ENCODE measurements around the gene KCNJ14.
"Not testable (repeated sequence)": the region's sequence is repeated elsewhere in the genome, so short reads cannot be mapped to it uniquely, and the experiment has no call there.

KCNJ14 gene

GRCh38 chr19:48480558-48481500 is 25.5 kb downstream of the KCNJ14 start:
- peak; percentile 36 to 86 (median 68) for DNase-seq
- intact Hi-C loops (cut with DNase I): no loop called here

DNA sequence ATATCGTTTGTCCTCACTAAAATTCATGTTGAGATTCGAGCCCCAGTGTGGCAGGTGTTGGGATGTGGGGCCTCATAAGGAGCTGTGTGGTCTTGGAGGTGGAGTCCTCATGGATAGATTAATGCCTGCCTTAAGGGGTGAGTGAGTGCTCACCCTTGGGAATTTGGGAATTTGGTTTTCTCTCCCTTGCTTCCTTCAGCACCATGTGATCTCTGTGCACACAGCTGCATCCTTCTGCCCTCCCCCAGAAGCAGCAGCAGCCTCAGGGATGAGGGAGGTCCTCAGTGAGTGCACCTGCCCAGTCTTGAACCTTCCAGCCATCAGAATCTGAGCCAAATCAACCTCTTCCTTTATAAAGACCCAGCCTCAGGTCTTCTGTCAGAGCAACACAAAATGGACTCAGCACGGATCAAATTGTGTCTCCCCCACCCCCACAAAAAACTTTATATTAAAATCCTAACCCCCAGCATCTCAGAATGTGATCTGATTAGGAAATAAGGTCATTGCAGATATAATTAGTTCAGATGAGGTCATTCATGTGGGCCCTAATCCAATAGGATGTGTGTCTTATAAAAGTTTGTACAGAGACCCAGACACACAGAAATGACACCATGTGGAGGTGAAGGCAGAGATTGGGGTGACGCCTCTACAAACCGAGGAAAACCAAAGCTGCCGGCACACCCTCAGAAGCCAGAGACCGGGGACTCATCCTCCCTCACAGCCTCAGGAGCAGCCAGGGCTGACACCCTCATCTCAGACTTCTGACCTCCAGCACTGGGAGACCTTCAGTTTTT is 26.7 kb downstream of the KCNJ14 start:
- intact Hi-C loops (cut with DNase I): no loop called here
- DNase-seq: peak in 4 of 42 donors; percentile 25 to 56 (median 33)

GRCh38 chr19:48483301-48483700 is 27.9 kb downstream of the KCNJ14 start:
- intact Hi-C loops (cut with DNase I): no loop called here
- DNase-seq: no peak

GRCh38 chr19:48484247-48484893 is 29.0 kb downstream of the KCNJ14 start:
- peak in 5 of 42 donors; percentile 37 to 50 (median 43) for DNase-seq
- intact Hi-C loops (cut with DNase I): no loop called here

DNA sequence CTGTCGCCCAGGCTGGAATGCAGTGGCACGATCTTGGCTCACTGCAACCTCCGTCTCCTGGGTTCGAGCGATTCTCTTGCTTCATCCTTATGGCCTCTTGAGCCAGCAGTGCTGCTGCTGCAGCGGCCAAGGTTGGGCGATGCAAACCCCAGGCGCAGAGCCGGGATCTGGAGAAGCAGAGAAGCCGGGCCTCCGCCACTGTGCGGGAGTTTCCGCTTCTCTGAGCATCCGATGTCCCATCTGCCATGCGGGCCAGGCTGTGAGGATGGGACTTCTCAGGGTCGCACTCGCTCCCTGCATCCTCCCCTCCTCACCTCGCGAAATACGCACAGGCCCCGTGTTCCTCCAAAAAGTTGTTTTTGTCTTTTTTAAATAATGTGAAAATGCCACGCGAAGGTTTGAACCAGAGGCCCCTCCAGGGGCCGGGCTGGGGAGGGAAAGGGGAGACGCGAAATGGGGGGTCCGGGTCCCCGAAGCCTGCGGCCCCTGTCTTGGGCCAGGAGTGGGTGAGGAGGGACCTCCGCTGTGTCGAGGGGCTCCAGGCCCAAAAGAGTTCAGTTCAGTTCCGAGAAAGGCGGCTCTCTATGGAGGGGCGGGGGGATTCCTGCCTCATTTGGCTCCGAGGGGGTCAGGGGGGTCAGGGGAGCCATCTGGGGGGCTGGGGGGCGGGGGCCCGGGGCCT is 29.7 kb downstream of the KCNJ14 start:
- intact Hi-C loops (cut with DNase I): no loop called here
- no peak for DNase-seq

- DNase-seq; intact Hi-C loops (cut with DNase I): not testable (repeated sequence)
Observed at GRCh38 chr19:48486706-48487105, 31.3 kb downstream of the KCNJ14 start.

DNA sequence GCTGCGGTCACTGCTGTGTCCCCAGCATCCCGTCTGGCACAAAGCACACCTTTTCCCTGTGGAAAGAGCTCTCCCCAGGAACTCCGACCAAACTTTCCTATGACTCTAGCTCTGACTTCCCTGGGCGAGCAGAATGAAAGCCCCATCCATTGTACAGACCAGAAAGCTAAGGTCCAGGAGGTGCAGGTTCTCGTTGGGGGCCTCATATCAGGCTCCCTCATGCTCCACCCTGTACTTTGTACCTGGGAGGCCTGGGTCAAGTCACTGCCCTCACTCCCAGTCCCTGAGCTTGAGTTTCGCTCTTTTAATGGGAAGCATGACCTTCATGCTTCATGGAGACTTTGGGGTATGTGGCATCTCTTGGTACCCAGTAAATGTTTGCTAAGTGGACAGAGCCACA is 32.2 kb downstream of the KCNJ14 start:
- intact Hi-C loops (cut with DNase I): no loop called here
- no peak for DNase-seq

- intact Hi-C loops (cut with DNase I): no loop called here
- DNase-seq: peak in 2 of 42 donors; percentile 58 to 74
Observed at GRCh38 chr19:48487948-48488347, 32.6 kb downstream of the KCNJ14 start.

DNA sequence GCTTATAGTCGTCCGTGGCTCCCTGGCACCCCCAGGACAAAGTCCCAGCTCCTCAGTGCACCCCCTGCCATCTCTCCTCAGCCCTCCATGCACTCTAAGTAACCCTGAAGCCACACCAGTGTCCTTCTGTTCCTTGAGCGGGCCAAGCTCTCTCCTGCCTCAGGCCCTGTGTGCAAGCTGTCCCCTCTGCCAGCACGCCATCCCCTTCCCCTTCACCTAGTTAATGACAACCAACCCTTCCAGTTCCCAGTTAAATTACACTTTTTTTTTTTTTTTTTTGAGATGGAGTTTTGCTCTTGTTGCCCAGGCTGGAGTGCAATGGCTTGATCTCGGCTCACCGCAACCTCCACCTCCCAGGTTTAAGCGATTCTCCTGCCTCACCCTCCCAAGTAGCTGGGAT is 33.1 kb downstream of the KCNJ14 start:
- intact Hi-C loops (cut with DNase I); DNase-seq: not testable (repeated sequence)

DNA sequence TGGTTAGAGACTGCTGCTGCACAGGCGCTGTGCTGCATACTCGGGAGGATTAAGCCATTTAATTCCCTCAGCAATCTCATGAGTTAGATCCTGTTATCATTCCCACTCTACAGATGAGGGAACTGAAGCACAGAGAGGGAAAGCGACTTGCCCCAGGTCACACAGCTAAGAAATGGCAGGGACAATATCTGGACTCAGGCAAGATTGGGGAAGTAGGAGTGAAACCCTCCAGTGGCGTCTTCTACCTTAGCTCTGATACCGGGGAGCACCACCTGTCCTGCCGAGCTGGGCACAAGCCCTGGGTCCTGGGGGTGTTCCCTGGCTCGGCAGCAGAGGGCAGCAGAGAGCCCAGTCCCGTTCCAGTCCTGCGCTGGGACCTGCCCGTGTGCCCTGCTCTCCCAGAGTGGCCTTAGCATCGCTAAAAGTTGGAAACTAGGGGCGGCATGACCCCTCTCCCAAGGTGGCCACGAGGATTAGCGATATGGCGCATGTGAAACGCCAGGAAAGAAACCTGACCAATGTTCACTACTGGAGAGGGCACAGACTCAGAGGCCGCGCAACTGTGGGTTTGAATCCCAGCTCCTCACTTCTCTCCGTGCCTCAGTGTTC is 34.3 kb downstream of the KCNJ14 start:
- intact Hi-C loops (cut with DNase I): loop anchor here (5.0 kb wide), 1 partner anchor 93 kb away; no protein-coding TSS in a partner anchor
- DNase-seq: peak in 38 of 42 donors; percentile 42 to 84 (median 64)

DNA sequence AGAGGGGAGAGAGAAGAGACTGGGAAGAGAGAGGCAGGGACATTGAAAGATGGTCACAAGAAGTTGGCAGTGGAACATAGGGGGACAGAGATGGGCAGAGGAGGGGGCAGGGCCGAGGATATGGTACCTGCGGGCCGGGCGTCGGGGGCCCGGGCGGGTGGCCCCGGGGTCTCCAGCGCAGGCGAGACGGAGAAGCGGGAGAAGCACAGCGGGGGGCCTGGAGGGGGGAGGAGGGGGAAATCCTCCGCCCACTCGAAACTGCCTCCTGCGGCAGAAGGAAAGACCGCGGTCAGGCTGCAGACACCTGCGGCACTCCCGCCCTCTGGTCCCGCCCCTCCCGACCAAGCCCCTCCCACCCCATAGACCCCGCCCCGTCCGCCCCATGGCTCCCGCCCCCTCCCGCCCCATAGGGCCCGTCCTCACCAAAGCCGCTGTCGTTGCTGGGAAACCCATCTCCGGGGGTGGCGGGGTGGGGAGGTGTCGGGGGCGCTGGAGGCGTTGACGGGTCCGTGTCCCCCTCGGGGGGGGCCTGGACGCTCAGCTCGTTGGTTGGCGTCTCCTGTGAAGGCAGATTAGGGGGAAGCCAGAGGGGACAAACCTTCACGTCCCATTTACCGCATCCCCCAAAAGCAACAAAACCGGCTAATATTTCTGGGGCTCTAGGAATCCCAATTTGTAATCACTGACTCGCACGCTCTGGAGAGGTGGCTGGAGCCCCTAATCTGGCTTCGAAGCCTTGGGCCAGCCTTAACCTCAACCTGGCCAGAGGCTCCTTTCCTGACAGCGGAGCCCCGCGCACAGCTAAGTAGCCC is 35.8 kb downstream of the KCNJ14 start:
- peak in 2 of 42 donors; percentile 40 to 52 for DNase-seq
- intact Hi-C loops (cut with DNase I): loop anchor here (5.0 kb wide), 1 partner anchor 91 kb away; no protein-coding TSS in a partner anchor

DNA sequence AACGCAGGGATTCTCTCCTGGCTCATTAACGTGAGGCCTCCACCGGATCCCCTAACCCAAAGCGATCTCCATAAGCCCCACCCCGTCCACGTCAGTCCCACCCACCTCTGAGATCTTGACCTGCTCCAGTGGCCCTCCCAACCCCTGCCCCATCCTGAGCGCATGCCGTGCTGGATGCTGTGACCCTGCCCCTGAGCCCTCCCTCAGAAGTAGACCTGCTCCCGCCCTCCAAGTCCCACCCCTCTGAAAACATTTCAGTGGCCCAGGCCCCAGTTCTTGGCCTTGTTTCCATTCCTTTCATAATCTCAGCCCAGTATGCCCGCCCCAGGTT is 36.4 kb downstream of the KCNJ14 start:
- intact Hi-C loops (cut with DNase I): loop anchor here (5.0 kb wide), 1 partner anchor 91 kb away; no protein-coding TSS in a partner anchor
- DNase-seq: no peak

- intact Hi-C loops (cut with DNase I): loop anchor here (5.0 kb wide), 1 partner anchor 89 kb away; no protein-coding TSS in a partner anchor
Observed at GRCh38 chr19:48492925-48493717, 37.7 kb downstream of the KCNJ14 start.

GRCh38 chr19:48493718-48494401 is 38.5 kb downstream of the KCNJ14 start:
- intact Hi-C loops (cut with DNase I): loop anchor here (5.0 kb wide), 1 partner anchor 88 kb away; no protein-coding TSS in a partner anchor
- no peak for DNase-seq

More at GRCh38 chr19:48492925-48493717, 37.7 kb downstream of the KCNJ14 start:
- DNase-seq: peak; percentile 69 to 96 (median 87)

GRCh38 chr19:48495396-48495795 is 40.0 kb downstream of the KCNJ14 start:
- DNase-seq: no peak
- intact Hi-C loops (cut with DNase I): no loop called here

All from head of caudate nucleus (tissue), 42 donors.